GM18507 (cell line): ENCODE measurements around the gene DLX5.
"Not testable (repeated sequence)": the region's sequence is repeated elsewhere in the genome, so short reads cannot be mapped to it uniquely, and the experiment has no call there.

Experiments
- DNase-seq: peaks from one replicate; pipeline ENCODE4 v3.0.0; 2011; ENCODE audit warnings: low read depth; ENCODE audit not compliant: insufficient read length; ENCODE audit errors: extremely low spot score
- FAIRE-seq: peaks from 2 replicates; lab custom pipeline; 2011; peaks lifted over from hg19 to GRCh38; lab: Jason Lieb, UNC

DLX5 gene

DNA sequence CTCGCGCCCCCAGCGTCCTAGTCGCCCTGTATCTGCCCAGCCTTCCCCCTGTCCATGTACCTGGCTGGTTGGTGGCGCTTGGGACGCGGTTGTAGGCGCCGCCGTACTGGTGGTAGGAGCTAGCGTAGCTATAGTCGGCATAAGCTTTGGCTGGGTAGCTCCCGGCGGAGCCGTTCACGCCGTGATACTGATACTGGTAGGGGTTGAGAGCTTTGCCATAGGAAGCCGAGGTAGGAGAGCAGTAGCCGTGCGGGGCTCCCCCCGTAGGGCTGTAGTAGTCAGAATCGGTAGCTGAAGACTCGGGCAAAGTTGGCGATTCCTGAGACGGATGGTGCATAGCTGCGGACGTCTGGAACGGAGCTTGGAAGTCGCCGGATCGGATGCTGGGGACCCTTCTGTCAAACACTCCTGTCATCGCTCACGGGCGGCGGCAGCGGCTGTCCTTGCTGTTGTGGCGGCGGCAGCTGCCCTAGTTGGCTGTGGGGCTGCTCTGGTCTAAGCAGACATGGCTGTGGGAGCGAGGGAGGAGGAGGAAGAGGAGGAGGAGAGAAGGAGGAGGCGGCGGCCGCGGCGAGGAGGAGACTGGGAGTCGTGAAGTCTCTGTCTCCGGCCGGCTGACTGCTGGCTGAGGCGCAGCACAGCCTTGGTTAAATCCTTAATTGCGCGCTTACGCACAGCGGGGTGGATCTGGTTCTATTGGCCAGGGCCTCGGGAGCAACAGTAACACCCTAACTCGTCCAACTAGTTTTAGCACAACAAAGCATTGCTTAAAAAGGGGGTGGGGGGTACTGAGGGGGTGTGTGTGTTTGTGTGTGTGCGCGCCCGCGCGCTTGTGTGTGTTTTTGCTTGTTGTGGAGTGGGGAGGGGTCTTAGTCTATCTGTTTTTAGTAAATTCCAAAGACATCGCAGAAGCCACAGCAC lies at the start of gene DLX5:
Gene DLX5, minus strand, starts transcription at position 623 of the 921 bp plus-strand sequence. Its CDS starts 208 bp downstream, at position 415.
- DNase-seq: no peak
- FAIRE-seq: no peak

DNA sequence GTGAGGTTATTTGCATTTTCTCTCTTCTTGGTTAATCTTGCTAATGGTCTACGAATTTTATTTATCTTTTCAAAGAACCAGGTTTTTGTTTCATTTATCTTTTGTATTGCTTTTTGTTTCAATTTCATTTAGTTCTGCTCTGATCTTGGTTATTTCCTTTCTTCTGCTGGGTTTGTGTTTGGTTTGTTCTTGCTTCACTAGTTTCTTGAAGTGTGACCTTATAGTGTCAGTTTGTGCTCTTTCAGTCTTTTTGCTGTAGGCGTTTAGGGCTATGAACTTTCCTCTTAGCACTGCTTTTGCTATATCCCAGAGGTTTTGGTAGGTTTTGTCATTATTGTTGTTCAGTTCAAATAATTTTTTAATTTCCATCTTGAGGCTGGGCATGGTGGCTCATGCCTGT lies 47.4 kb upstream of the DLX5 start:
- DNase-seq: not testable (repeated sequence)
- FAIRE-seq: peak; percentile 21

DNA sequence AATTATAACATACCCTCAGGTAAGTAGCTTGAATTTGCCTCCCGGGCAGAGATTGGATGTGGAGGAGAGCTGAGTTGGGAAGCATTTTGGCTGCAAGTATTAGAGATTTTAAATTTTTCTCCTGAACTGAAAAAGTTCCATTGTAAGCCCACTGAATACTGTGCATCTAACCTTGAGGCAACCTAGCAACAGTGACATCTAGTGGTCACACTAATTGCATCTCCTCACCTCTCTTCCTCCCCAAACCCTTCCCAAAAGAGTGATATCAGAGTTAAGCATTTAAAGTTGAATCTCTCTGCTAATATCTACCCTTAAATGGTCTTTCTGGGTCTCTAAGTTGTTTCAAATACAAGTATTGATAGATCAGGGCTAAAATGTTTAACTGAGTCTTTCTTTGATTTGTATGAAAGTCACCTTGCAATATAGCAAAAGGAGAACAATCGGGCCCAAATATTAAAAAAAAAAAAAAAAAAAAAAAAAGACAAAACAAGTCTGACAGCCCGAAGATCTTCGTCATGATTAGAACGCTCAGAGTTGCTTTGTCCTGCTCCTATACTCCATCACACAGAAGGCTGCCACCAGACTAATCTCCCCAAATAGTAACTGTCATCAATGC lies 40.4 kb upstream of the DLX5 start:
- FAIRE-seq (peak; percentile 84), DNase-seq (peak; percentile 3)

DNA sequence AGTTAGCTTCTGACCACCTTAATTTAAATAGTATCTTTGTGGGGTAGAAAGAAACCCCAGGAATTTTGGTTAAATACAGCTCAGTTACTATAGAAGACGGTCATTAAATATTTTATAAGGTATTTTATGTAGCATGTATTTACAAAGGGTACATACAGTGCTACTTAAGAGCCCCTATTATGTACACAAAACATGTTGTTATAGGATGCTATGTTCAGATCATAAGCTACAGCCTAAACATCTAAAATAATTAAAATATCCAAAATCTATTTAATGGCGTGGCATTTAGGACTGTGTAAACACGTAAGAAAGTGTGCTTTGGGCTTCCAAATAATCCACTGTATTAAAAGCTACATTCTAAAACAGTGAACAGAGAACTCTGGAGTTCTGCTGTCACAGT lies 39.4 kb upstream of the DLX5 start:
- DNase-seq: no peak
- FAIRE-seq: no peak

DNA sequence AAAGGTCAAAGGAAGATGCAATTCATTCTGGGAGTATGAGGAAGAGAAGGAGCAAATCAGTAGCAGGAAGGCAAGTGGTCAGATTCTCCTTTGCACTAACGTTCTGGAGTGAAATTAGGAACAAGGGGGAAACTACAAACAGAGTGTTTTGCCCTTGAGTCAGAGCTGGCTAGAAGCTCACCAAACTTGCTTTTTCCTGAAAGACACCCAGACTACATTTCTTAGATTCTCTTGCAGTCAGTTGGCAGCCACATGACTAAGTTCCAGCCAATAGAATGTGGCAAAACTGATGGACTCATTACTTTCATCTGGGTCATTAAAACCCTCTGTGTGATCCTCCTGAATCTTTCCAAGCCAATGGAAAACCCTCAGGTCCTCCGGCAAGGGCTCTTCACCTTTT lies 18.6 kb upstream of the DLX5 start:
- FAIRE-seq: no peak
- DNase-seq: no peak

DNA sequence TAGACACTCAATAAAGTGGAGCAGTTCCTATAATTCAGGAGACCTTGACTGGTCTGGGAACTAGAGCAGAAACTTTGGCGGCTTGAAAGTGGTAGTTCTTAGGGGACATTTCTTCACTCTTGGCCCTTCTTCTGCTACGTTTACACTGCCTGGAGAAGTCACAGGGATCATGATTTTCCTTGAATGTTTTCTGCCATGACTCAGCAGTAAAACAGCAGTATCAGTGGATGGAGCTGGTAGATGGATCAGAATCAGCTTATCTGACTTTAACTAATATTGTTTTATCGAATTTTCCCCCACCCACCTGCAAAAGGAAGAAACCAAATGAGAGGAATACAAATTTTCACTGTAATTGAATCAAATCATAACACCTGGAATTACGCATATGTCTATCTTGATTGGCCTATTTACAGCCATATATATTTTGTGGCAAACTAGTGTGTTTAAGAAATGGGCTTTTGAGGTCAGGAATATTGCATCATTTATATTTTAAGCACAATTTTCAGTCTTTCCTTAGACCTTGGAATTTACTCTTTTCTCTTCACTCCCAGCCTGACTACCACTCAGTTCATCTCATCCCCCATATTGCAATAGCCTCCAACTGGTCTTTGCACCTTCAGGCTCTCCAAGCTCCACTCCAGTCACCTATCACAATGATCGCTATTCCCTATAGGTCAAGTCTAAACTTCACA lies 14.9 kb upstream of the DLX5 start:
- FAIRE-seq (no peak), DNase-seq (no peak)

DNA sequence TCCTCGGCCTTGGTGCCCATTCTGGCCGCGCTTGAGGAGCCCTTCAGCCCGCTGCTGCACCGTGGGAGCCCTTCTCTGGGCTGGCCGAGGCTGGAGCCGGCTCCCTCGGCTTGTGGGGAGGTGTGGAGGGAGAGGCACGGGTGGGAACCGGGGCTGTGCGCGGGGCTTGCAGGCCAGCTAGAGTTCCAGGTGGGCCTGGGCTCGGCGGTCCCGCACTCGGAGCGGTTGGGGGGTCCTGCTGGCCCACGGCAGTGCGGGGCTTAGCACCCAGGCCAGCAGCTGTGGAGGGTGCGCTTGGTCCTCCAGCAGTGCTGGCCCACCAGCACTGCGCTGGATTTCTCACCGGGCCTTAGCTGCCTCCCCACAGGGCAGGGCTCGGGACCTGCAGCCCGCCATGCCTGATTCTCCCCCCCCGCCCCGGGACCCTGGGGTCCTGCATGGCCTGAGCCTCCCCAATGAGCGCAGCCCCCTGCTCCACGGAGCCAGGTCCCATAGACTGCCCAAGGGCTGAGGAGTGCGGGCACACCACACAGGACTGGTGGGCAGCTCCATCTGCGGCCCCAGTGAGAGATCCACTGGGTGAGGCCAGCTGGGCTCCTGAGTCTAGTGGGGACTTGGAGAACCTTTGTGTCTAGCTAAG lies 9.7 kb upstream of the DLX5 start:
- FAIRE-seq, DNase-seq: not testable (repeated sequence)

DNA sequence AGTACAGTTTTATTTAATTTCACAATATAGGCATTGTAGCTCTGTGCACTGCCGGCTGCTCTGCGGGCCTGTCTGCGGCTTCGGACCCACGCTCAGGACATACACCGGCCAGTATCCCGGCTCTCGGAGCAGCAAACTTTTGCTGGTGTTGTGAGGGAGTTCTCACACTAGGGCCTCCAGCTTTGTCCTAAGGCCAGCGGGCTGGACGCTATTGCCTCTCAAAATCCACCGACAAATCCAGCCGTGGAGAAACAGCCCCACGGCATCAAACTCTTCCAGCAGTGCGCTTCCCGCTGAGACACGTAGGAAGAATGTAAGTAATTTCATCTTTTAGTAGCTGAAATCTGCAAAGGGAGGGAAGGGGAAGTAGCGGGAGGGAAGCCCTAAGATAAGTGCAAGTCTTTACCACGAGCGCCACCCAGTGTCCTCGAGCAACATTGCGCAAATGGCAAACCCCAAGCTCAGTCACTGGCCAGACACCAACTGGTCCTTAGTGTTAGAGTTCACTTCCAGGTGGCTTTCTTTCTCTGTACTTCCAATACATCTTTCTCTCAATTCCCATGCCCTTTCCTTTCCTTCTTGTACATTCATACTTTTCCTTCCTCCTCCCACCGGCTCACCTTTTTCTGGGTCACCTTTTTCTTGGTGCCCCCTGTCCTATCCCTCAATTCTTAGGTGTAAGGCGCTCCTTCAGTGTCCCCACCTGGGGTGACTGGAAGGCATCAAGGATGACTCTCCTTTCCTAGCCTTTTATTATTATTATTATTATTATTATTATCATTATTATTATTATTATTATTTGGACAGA lies 3.0 kb upstream of the DLX5 start:
- peak; percentile 47 for DNase-seq
- peak; percentile 94 for FAIRE-seq

DNA sequence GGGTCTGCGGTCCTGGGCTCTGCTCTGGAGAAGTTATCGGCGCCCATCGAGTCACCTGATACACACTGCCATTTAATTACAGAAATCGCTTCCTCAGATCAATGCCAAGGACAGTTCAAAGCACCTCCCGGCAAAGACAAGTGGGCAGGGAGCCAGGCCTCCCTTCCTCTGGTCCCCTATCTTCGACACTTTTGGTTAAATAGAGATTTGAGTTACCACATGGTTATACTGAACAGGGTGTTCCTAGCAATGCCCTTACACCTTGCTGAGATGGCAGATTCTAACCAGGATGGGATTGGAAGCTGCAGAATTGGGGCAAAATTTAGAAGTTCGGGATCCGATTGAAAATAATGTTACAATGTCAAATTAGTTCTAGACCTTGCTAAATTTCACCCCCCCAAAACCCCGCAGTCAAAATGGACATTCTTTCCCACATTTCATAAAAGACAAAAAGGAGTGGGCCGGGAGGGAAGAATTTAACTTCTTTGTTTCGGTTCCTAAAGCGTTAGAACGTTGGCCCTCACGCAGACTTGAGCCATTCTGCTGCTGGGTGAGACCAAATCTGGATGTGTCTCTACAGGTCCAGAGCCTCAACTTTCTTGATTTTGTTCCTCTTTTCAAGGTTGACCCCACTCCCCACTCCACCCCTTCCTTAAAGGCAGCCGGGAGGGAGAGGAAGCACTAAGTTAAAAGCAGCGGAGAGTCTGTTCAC lies 2.2 kb upstream of the DLX5 start:
- no peak for FAIRE-seq
- DNase-seq: no peak

DNA sequence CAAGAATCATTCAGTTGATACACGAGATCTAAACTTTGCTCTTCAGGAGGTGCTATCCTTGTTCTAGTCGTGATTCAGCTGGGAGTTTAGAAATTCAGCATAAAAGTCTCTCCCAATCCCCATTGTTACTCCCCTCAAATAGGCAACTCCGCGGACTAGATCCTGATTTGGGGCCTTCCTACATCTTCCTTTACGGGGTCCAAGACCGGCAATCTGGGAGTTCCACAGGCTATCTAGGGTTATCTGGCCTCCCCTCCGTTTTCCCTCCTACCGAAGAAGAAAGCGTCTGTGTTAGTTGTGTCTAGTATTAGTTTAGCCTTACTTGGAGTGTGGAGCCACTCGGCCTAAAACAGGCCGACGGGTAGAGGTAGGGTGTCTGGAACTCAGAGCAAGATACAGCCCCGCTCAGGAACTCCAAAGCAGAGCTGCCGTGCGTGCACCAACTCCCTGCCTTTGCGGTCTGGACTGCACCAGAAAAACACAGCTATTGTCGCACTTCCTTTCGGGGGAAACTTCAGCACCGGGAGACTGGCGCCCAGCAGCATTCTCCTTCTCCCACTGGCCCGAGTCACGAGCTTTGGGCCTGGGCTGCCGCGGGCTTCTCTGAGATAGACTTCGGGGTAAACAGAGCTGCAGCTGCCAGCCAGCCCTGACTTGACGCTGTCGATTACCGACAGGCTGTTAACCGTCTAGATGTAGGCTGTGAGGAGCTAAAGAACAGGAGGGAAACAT lies 1.5 kb upstream of the DLX5 start:
- FAIRE-seq (no peak), DNase-seq (no peak)

DNA sequence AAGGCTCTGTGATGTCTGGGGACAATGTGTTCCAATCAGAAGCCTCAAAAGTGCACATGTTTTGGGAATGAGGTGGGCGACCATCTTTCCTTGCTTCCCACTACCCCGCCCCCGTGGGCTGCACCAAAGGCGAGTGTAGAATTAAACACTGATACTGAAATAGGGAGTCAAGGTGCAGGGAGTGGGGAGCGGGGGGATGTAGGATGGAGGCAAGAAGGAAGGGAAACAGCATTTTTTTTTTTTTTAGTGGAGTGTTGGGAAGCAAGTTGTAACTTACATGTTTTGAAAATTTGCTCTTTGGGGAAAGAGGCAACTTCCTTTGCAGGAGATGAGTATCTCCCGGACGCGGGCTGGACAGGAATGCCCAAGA lies 484 bp upstream of the DLX5 start:
- FAIRE-seq: no peak
- DNase-seq: no peak

DNA sequence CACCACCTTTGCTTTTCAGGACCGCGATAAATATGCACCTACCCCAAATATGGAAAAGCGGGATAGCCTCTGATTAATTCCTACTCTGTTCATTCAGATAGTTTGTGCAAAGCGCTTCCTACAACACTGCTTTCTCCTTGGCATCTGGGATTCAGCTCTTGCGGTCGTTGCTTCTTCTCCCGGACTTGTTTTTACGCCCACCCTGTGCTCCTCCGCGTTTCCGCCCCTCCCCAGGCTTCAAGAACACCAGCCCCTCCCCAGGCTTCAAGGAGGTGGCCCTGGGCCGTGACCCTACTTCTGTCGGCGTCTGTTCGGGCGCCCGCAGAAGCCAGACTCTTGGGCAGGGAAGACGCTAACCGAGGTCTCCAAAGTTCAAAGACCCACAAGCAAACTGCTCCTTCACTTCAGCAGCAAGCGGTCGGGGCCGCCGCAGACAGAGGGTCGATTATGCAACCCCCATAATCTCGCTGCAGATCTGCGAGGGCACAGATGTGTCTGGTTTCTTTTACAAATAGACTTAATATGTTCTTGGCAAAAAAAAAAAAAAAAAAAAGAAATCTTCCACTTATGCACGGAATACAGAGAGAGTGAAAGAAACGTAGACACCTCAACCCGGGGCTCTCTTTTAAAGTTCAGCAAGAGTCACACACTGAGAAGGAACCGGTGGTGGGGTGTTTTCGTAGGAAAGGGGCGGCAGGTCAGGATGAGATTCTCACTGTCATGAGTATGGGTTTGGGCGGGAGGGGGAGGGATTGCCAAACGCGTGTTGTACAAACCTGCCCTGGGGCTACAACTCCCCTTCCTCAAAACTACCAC lies 1.9 kb downstream of the DLX5 start:
- no peak for FAIRE-seq
- DNase-seq: no peak

DNA sequence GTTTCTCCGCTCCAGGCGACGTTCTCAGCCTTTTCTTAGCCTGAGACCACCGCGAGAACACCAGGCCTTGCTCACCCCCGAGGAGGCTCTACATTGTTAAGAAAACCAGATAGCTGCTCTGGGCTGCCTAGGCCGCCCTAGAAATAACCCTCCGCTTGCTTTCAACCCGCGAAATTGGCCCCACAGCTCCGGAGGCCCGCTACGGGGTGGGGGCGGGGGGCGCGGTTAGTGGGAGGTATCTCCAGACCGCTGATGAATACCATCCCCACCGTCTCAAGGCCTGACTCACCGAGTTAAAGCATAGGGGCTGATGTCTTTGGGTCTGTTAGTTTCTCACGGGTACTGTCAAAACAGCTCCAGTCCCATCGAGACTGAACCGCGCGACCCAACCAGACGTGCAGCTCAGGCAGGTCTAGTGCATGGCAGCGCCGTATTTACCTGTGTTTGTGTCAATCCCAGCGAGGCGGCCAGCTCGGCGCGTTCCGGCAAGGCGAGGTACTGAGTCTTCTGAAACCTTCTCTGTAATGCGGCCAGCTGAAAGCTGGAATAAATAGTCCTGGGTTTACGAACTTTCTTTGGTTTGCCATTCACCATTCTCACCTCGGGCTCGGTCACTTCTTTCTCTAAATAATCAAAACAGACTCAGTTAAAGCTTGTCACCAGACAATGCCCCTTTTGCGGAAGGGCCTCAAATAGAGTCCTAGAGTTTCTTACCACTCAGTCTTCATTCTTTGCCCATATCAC lies 2.7 kb downstream of the DLX5 start:
- FAIRE-seq: no peak
- no peak for DNase-seq

DNA sequence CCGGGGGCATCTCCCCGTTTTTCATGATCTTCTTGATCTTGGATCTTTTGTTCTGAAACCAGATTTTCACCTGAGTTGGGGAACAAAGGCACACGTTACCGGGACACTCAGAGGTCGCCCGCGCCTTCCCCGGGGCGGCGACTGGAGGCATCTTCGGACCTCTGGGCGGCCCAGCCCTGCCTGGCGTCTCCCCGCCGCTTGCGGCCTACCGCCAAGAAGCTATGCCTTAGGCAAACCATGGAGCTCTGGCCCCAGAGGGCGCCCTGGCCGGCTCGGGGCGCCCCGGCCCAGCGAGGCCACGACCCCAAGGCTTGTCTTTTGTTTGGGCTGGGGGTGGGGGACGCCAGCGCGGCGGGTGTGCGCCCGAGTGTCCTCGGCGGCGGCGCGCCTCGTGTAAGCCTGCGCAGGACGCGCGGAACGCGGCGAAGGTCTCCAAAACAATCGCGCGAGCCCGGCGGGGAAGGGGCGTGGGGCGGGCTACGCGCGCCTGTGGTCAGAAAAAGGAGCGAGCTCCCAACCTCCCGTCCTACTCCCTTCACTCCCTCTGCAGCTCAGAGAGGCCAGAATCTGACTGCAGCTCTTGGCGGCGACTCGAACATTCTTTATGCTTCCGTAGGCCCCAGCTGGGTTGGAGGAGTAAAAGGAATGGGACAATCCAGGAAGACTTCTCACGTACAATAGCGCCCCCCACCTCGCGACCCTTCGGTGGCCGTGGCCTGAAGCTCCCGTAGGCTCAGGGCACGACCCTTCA lies 3.5 kb downstream of the DLX5 start:
- no peak for DNase-seq
- FAIRE-seq: no peak

DNA sequence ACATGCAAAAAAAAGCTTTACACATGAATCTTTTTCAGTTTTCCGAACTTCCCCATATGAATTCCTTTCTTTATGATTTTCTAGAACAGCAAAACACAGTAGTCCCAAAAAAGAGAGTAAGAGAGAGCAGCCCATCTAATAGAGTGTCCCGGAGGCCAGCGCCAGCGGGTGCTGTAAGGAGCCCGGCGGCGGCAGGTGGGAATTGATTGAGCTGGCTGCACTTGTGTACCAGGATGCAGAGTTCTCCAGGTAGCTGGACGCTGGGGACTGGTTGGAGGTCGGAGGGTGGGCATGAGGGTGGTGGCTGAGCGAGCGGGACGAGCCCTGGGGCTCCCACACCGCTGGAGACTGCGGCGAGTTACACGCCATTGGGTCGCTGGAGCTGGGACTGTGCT lies 4.0 kb downstream of the DLX5 start:
- FAIRE-seq: no peak
- DNase-seq: no peak

DNA sequence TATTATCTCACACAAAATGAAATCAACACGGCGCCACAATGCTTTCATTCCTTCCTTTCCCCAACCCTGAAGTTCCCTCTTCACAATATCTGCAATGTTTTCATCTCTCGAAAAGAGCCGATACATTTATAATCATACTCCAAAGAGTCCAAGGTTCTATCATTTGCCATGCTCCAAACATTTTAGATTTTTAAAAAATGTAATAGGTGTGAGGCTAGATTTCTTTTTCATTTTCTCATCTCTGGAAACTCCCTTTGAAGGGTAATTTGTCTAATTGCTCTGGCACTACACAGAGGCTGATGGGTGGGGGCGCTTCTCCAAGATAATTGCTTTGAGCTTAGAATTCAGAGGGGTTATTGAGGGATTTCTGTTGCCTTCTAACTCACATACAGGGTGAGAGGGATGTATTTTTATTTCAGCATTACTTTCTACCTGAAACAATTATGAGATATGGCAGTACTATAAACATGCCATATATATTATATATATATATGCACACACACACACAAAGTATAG lies 4.9 kb downstream of the DLX5 start:
- DNase-seq (no peak), FAIRE-seq (no peak)
